Endothelial cell of hepatic sinusoid (primary cell): Measurements from ENCODE around the gene CREB5.
"Not testable (repeated sequence)": the region's sequence is repeated elsewhere in the genome, so short reads cannot be mapped to it uniquely, and the experiment has no call there.

Experiments used
- in situ Hi-C: cut with HindIII; loops from 2 replicates; pipeline ENCODE4 v1.10.0; 2017; ENCODE audit warnings: low sequenced_read_pairs

Gene CREB5

GRCh38 chr7:28793381-28794085 lies 381.2 kb downstream of the CREB5 start:
- in situ Hi-C loops = no loop called here

- in situ Hi-C loops = no loop called here
Observed at GRCh38 chr7:28798274-28798673, 386.0 kb downstream of the CREB5 start.

GRCh38 chr7:28799619-28800018 lies 387.3 kb downstream of the CREB5 start:
- in situ Hi-C loops = loop anchor here (5.0 kb wide), 1 partner anchor 87 kb away; no protein-coding TSS in a partner anchor

GRCh38 chr7:28800150-28800549 lies 387.8 kb downstream of the CREB5 start:
- in situ Hi-C loops = loop anchor here (5.0 kb wide), 1 partner anchor 88 kb away; no protein-coding TSS in a partner anchor

GRCh38 chr7:28802450-28802849 lies 390.1 kb downstream of the CREB5 start:
- in situ Hi-C loops = loop anchor here (5.0 kb wide), 1 partner anchor 90 kb away; no protein-coding TSS in a partner anchor

GRCh38 chr7:28804157-28804556 lies 391.8 kb downstream of the CREB5 start:
- in situ Hi-C loops = loop anchor here (5.0 kb wide), 1 partner anchor 92 kb away; no protein-coding TSS in a partner anchor

- in situ Hi-C loops = loop anchor here (5.0 kb wide), 1 partner anchor 93 kb away; no protein-coding TSS in a partner anchor
Observed at GRCh38 chr7:28804990-28805389, 392.7 kb downstream of the CREB5 start.

GRCh38 chr7:28806841-28807240 lies 394.5 kb downstream of the CREB5 start:
- in situ Hi-C loops = no loop called here

- in situ Hi-C loops = no loop called here
Observed at GRCh38 chr7:28807396-28807994, 395.2 kb downstream of the CREB5 start.

GRCh38 chr7:28808796-28809533 lies 396.6 kb downstream of the CREB5 start:
- in situ Hi-C loops = no loop called here

GRCh38 chr7:28811008-28811407 lies 398.7 kb downstream of the CREB5 start:
- in situ Hi-C loops = no loop called here

GRCh38 chr7:28811701-28812430 lies 399.5 kb downstream of the CREB5 start:
- in situ Hi-C loops = no loop called here

- in situ Hi-C loops = no loop called here
Observed at GRCh38 chr7:28812616-28813015, 400.3 kb downstream of the CREB5 start.

GRCh38 chr7:28813243-28813962 lies 401.1 kb downstream of the CREB5 start:
- in situ Hi-C loops = no loop called here

- in situ Hi-C loops = no loop called here
Observed at GRCh38 chr7:28815369-28815927, 403.1 kb downstream of the CREB5 start.

GRCh38 chr7:28815928-28816373 lies 403.6 kb downstream of the CREB5 start:
- in situ Hi-C loops = no loop called here

GRCh38 chr7:28818996-28819395 lies 406.7 kb downstream of the CREB5 start:
- in situ Hi-C loops = no loop called here

GRCh38 chr7:28823582-28823981 lies 411.3 kb downstream of the CREB5 start:
- in situ Hi-C loops = no loop called here

GRCh38 chr7:28825817-28826448 lies 413.6 kb downstream of the CREB5 start:
- in situ Hi-C loops = not testable (repeated sequence)
